HG03571 (cell line): ENCODE data around the gene APBB2.
"Not testable (repeated sequence)": the region's sequence is repeated elsewhere in the genome, so short reads cannot be mapped to it uniquely, and the experiment has no call there.

Experiments
- ATAC-seq: cut with Tn5 transposase; IDR thresholded peaks from one replicate; pipeline ENCODE4 v1.9.1; 2021; ENCODE audit not compliant: unreplicated experiment

APBB2 gene

GRCh38 chr4:41029098-41029497, 185.2 kb downstream of the APBB2 start:
- no peak for ATAC-seq

- no peak for ATAC-seq
Measured at GRCh38 chr4:41028392-41029076, 185.8 kb downstream of the APBB2 start.

GRCh38 chr4:41026971-41027370, 187.4 kb downstream of the APBB2 start:
- no peak for ATAC-seq

- no peak for ATAC-seq
Measured at GRCh38 chr4:41025824-41026223, 188.5 kb downstream of the APBB2 start.

- ATAC-seq = no peak
Measured at GRCh38 chr4:41024556-41025491, 189.5 kb downstream of the APBB2 start.

- no peak for ATAC-seq
Measured at GRCh38 chr4:41022116-41022515, 192.2 kb downstream of the APBB2 start.

GRCh38 chr4:41015016-41015675, 199.2 kb downstream of the APBB2 start:
- no peak for ATAC-seq

- no peak for ATAC-seq
Measured at GRCh38 chr4:41014158-41014557, 200.2 kb downstream of the APBB2 start.

- no peak for ATAC-seq
Measured at GRCh38 chr4:41013746-41014145, 200.6 kb downstream of the APBB2 start.

GRCh38 chr4:41012911-41013310, 201.4 kb downstream of the APBB2 start:
- no peak for ATAC-seq

- no peak for ATAC-seq
Measured at GRCh38 chr4:41012293-41012692, 202.0 kb downstream of the APBB2 start.

- no peak for ATAC-seq
Measured at GRCh38 chr4:41009411-41009810, 204.9 kb downstream of the APBB2 start.

GRCh38 chr4:41006141-41006540, 208.2 kb downstream of the APBB2 start:
- no peak for ATAC-seq

- no peak for ATAC-seq
Measured at GRCh38 chr4:41002309-41002708, 212.0 kb downstream of the APBB2 start.

GRCh38 chr4:41000356-41000755, 214.0 kb downstream of the APBB2 start:
- ATAC-seq = no peak

- ATAC-seq = no peak
Measured at GRCh38 chr4:40998675-40999358, 215.5 kb downstream of the APBB2 start.

GRCh38 chr4:40995850-40996249, 218.5 kb downstream of the APBB2 start:
- ATAC-seq = no peak

- not testable (repeated sequence) for ATAC-seq
Measured at GRCh38 chr4:40994321-40994720, 220.0 kb downstream of the APBB2 start.

GRCh38 chr4:40993296-40993693, 221.0 kb downstream of the APBB2 start:
- ATAC-seq = not testable (repeated sequence)

- ATAC-seq = peak; percentile 74
Measured at GRCh38 chr4:40992472-40993295, 221.7 kb downstream of the APBB2 start.
